IPS-11a (cell line): Measurements from ENCODE around the gene GTF3A.

Source experiments
- H3K4me3 ChIP-seq: one replicate; pipeline ENCODE4 v1.5.1; 2013; ENCODE audit warnings: low read depth, low read length, control low read depth

Gene GTF3A

GRCh38 chr13:27446986-27447583 is 22.7 kb downstream of the GTF3A start:
- no peak overlapping the region for H3K4me3 ChIP-seq

GRCh38 chr13:27448308-27448707 is 23.9 kb downstream of the GTF3A start:
- no peak overlapping the region for H3K4me3 ChIP-seq

GRCh38 chr13:27449081-27449603 is 24.7 kb downstream of the GTF3A start:
- H3K4me3 ChIP-seq: peak overlapping the region; percentile 91

- H3K4me3 ChIP-seq: peak within 1 kb of the TSS; percentile 91
These were observed 25.8 kb downstream of the GTF3A start, which contains the start of gene MTIF3 for GRCh38 chr13:27449936-27450828. MTIF3 (minus strand) TSS chr13:27450564; CDS start chr13:27440448, 10,116 bp downstream.

GRCh38 chr13:27450921-27451471 is 26.6 kb downstream of the GTF3A start:
- peak overlapping the region; percentile 91 for H3K4me3 ChIP-seq

- no peak overlapping the region for H3K4me3 ChIP-seq
These were observed 31.0 kb downstream of the GTF3A start for GRCh38 chr13:27455331-27455855.

- no peak overlapping the region for H3K4me3 ChIP-seq
These were observed 37.6 kb downstream of the GTF3A start for GRCh38 chr13:27461940-27462584.

- no peak overlapping the region for H3K4me3 ChIP-seq
These were observed 39.1 kb downstream of the GTF3A start for GRCh38 chr13:27463500-27463899.

GRCh38 chr13:27465611-27466010 is 41.2 kb downstream of the GTF3A start:
- no peak overlapping the region for H3K4me3 ChIP-seq

GRCh38 chr13:27466513-27466912 is 42.1 kb downstream of the GTF3A start:
- no peak overlapping the region for H3K4me3 ChIP-seq

- no peak overlapping the region for H3K4me3 ChIP-seq
These were observed 45.8 kb downstream of the GTF3A start for GRCh38 chr13:27470075-27470820.

GRCh38 chr13:27472441-27472840 is 48.0 kb downstream of the GTF3A start:
- no peak overlapping the region for H3K4me3 ChIP-seq

- no peak overlapping the region for H3K4me3 ChIP-seq
These were observed 48.5 kb downstream of the GTF3A start for GRCh38 chr13:27472941-27473340.

GRCh38 chr13:27474751-27475268 is 50.4 kb downstream of the GTF3A start:
- H3K4me3 ChIP-seq: no peak overlapping the region

GRCh38 chr13:27476943-27477703 is 52.7 kb downstream of the GTF3A start:
- no peak overlapping the region for H3K4me3 ChIP-seq

- no peak overlapping the region for H3K4me3 ChIP-seq
These were observed 57.3 kb downstream of the GTF3A start for GRCh38 chr13:27481766-27482165.

- no peak overlapping the region for H3K4me3 ChIP-seq
These were observed 58.6 kb downstream of the GTF3A start for GRCh38 chr13:27482983-27483382.

GRCh38 chr13:27483421-27483820 is 59.0 kb downstream of the GTF3A start:
- H3K4me3 ChIP-seq: no peak overlapping the region
